ENCODE measurements around the gene EML3.
A peak's percentile ranks its signal among the peaks of the same experiment; 100 is the strongest.

The EML3 gene

DNA sequence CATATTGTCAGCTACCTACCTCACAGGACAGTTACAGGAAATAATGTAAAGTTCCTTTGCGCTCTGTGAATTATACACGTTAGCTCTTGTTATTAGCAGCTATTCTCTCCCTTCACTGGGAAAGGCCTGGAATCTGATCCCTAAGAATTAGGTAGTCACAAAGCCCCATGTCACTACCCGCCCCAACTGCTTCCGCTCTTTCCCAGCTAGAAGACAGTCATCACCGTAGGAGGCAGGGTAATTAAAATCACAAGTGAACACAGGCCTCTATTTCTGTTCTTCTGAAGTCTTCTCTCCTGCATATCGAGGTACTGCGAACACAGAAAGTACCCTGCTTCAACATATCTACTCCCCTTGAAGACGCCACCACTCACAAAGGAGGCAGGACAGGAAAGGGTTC is 53.4 kb downstream of the EML3 start:
- TF ChIP-seq CTCF (IDR thresholded peaks at IDR 0.05; ENCODE audit: borderline replicate concordance, control extremely low read depth, extremely low read depth, insufficient read depth, missing control alignments): no peak
- DNase-seq (ENCODE audit: low spot score): no peak
- in situ Hi-C loops (cut with MboI; ENCODE audit: low sequenced_read_pairs, unreplicated experiment): no loop called here

DNA sequence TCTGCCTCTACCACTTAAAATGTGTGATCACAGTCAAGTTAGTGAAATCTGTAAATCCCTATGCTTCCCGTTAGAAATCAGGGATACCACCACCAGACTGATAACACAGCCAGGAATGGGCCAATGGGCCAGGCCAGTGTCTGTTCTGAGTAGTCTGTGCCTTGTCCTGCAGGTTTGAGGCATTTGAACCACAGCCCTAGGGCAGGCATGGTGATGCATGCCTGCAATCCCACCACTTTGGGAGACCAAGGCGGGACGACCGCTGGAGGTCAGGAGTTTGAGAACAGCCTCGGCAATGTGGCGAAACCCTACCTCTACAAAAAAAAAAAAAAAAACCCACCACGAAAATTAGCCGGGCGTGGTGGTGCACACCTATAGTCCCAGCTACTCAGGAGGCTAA is 53.9 kb downstream of the EML3 start:
- in situ Hi-C loops (cut with MboI; ENCODE audit: low sequenced_read_pairs, unreplicated experiment): no loop called here
- TF ChIP-seq CTCF (IDR thresholded peaks at IDR 0.05; ENCODE audit: borderline replicate concordance, control extremely low read depth, extremely low read depth, insufficient read depth, missing control alignments): no peak
- DNase-seq (ENCODE audit: low spot score): no peak

DNA sequence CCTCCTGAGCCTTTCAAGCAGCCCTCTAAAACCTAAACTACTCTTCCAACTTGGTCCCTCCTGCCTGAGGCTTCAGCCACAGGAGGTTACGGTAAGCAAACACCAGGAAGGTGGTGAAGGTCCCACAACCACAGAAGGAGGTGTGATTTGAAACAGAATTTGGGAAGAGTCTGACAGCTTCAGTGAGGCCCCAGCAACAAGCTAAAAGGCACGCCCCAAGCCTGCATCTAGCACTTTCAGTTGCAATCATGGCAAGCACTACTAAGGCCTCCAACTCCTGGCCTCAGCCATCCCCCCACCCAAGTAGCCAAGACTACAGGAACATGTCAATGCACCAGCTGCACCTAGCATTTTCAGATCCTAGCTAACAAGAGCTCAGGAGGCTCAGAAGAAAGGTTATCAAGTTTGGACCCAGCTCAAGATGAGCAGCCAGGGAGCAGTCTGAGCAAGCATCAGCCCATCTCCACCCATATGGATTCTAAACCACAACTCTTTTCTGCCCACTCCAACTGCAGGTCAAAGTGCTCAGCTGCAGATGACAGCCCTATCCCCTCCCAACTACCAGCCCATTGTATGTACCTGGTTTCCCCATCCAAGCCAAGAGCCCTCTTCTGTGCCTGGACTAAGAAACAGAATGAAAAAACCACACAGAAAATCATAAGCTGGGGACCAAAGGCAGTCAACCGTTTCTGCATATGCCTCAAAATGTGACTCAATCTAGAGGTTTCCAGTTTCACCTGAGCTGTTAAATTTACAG is 55.5 kb downstream of the EML3 start:
- no peak for DNase-seq (ENCODE audit: low spot score)
- in situ Hi-C loops (cut with MboI; ENCODE audit: low sequenced_read_pairs, unreplicated experiment): no loop called here
- TF ChIP-seq CTCF (IDR thresholded peaks at IDR 0.05; ENCODE audit: borderline replicate concordance, control extremely low read depth, extremely low read depth, insufficient read depth, missing control alignments): no peak

GRCh38 chr11:62556108-62556874 is 56.3 kb downstream of the EML3 start:
- in situ Hi-C loops (cut with MboI; ENCODE audit: low sequenced_read_pairs, unreplicated experiment): no loop called here
- no peak for TF ChIP-seq CTCF (IDR thresholded peaks at IDR 0.05; ENCODE audit: borderline replicate concordance, control extremely low read depth, extremely low read depth, insufficient read depth, missing control alignments)
- DNase-seq (ENCODE audit: low spot score): peak; percentile 81

GRCh38 chr11:62555464-62556107 is 57.0 kb downstream of the EML3 start:
- DNase-seq (ENCODE audit: low spot score): peak; percentile 73
- in situ Hi-C loops (cut with MboI; ENCODE audit: low sequenced_read_pairs, unreplicated experiment): no loop called here

More at GRCh38 chr11:62555464-62556107, 57.0 kb downstream of the EML3 start:
- no peak for TF ChIP-seq CTCF (IDR thresholded peaks at IDR 0.05; ENCODE audit: borderline replicate concordance, control extremely low read depth, extremely low read depth, insufficient read depth, missing control alignments)

Data from GM13976 (cell line).